Spleen (tissue), 11 donors: ENCODE data around the gene MSH5. TPM values are rescaled to one million over a fixed set of nuclear protein-coding genes. Genes with fewer than 3 reads are reported as not detected.

ENCODE experiments used
- DNase-seq: peaks from one replicate; pipeline ENCODE4 v3.0.0-alpha.2; 2020
- H3K27ac ChIP-seq, 8 donors: fragments of 200-600 bp; sonication (generic) in 7 of 8; 1 replicate in 4 of 8; 2 replicates in 4 of 8; pipeline versions ENCODE4 v1.5.0 to v1.8.0; 2016 to 2021; ENCODE audit warnings: inconsistent platforms in 4 of 8, mild to moderate bottlenecking in 4 of 8, moderate library complexity in 1 of 8
- H3K27me3 ChIP-seq, 7 donors: fragments of 200-600 bp; sonication (generic) in 6 of 7; replicated peaks in 1 of 7; 1 replicate in 4 of 7; 2 replicates in 3 of 7; pipeline versions ENCODE4 v1.5.0 to v1.8.0; 2016 to 2021; ENCODE audit warnings: inconsistent platforms in 3 of 7, mild to moderate bottlenecking in 1 of 7
- H3K36me3 ChIP-seq, 6 donors: fragments of 200-600 bp; sonication (generic) in 5 of 6; 1 replicate in 4 of 6; 2 replicates in 2 of 6; pipeline versions ENCODE4 v1.5.0 to v1.8.0; 2016 to 2021; ENCODE audit warnings: inconsistent platforms in 2 of 6
- H3K4me1 ChIP-seq, 6 donors: fragments of 200-600 bp; sonication (generic) in 5 of 6; 1 replicate in 3 of 6; 2 replicates in 3 of 6; pipeline versions ENCODE4 v1.5.0 to v1.8.0; 2016 to 2021; ENCODE audit warnings: inconsistent platforms in 3 of 6
- H3K4me3 ChIP-seq, 8 donors: fragments of 200-600 bp; sonication (generic) in 7 of 8; 1 replicate in 4 of 8; 2 replicates in 4 of 8; pipeline versions ENCODE4 v1.5.0 to v1.8.0; 2016 to 2021; ENCODE audit warnings: inconsistent platforms in 4 of 8, mild to moderate bottlenecking in 4 of 8, moderate library complexity in 2 of 8
- H3K9me3 ChIP-seq, 8 donors: fragments of 200-600 bp; sonication (generic) in 7 of 8; 1 replicate in 4 of 8; 2 replicates in 4 of 8; pipeline versions ENCODE4 v1.5.0 to v1.8.0; 2016 to 2021; ENCODE audit warnings: inconsistent platforms in 4 of 8
- CTCF ChIP-seq, 11 experiments: fragments of 200-600 bp in 7 of 11; fragments of 450-650 bp in 4 of 11; sonication (generic) in 4 of 11; IDR thresholded peaks in 8 of 11; conservative IDR thresholded peaks in 3 of 11; 1 replicate in 7 of 11; 2 replicates in 4 of 11; pipeline versions ENCODE4 v1.4.0 to v1.8.0; 2016 to 2021; ENCODE audit warnings: antibody characterized with exemption in 11 of 11, inconsistent platforms in 4 of 11, mild to moderate bottlenecking in 1 of 11
- POLR2A ChIP-seq, 3 donors: fragments of 450-650 bp; IDR thresholded peaks; one replicate each; pipeline ENCODE4 v1.5.1; 2017; ENCODE audit warnings: antibody characterized with exemption in 3 of 3, mild to moderate bottlenecking in 1 of 3
- POLR2AphosphoS5 ChIP-seq, 3 donors: sonication (generic); formaldehyde crosslinking; IDR thresholded peaks; one replicate each; pipeline ENCODE4 v1.5.1; 2017; ENCODE audit warnings: antibody characterized with exemption in 3 of 3
- WGBS, 5 donors: extraction: QIAGEN DNeasy Blood & Tissue Kit in 3 of 5; methylation state at CpG; one replicate each; pipeline versions ENCODE4 v1.1.5 to v1.1.7; 2013 to 2018; 5-methylcytosine and 5-hydroxymethylcytosine counted together
- intact Hi-C: fragments of 100-400 bp; cut with DNase I; formaldehyde crosslinking; loops from one replicate; pipeline ENCODE4 v1.15.0; 2023; ENCODE audit warnings: low total_unique reads
- polyA plus RNA-seq, 3 donors: library from polyadenylated mRNA; stranded (reverse); fragments of 200-250 nt; gene quantifications; one replicate each; pipeline ENCODE4 v1.2.1, GENCODE V29; 2013
- total RNA-seq, 7 donors: library from RNA; depleted of rRNA in 3 of 7; stranded (reverse); fragments of >200 nt in 3 of 7; fragmentation: NEBNext Ultra II Directional in 4 of 7; extraction: Animal tissue kit (Norgen Biotek cat#: 25700) in 4 of 7; gene quantifications; one replicate each; pipeline versions ENCODE4 v1.1.0 to v1.2.1, GENCODE V29; 2016 to 2021
- donor health status: healthy with polysubstance abuse.
- donor health status: DM: no; HTN: no; CAD: no; lungs with moderate emphysema.
- donor health status: DM: no; HTN: no; CAD: no.
- donor health status: Bipolar disorder and iron deficiency.
- donor health status: healthy.
- donor health status: DM: no; HTN: no; CAD: no.
- donor health status: DM: yes; HTN: yes; CAD: no.

Gene MSH5
- total and polyA plus RNA-seq, 10 donors, result 11.2 to 35.2 (median 26.8) TPM

- H3K27me3 ChIP-seq, result no peaks in the 10 kb centered on the region
- intact Hi-C loops, result no loop called here
- H3K9me3 ChIP-seq, result no peaks in the 10 kb centered on the region
- TF ChIP-seq CTCF (IDR thresholded peaks at IDR 0.05 in 8 of 11, conservative IDR thresholded peaks at IDR 0.05 in 3 of 11), result no peak
- TF ChIP-seq POLR2AphosphoS5 (IDR thresholded peaks at IDR 0.05), result peak; percentile 1 to 79 (median 71)
- peaks cover 7 to 61% (median 29%) of the 10 kb centered on the region in 6 donors for H3K36me3 ChIP-seq
- peaks cover 31 to 88% (median 73%) of the 10 kb centered on the region in 6 donors for H3K4me1 ChIP-seq
- H3K4me3 ChIP-seq, result peak overlapping the region in 7 of 8 donors; percentile 3 to 83 (median 79)
- H3K27ac ChIP-seq, result peak overlapping the region; percentile 79 to 99 (median 94)
- peak; percentile 87 for DNase-seq
- 76 to 81% (median 77%) methylated on average over 41 of the region's 41 CpGs for WGBS, 5 donors
Measured at GRCh38 chr6:31727717-31728671, 11.8 kb upstream of the MSH5 start.

- Histone ChIP-seq H3K36me3 (peaks cover 7 to 70% (median 38%) of the 10 kb centered on the region in 6 donors), H3K4me1 (peaks cover 39 to 88% (median 79%) of the 10 kb centered on the region in 6 donors), H3K27me3 (no peaks in the 10 kb centered on the region), H3K9me3 (no peaks in the 10 kb centered on the region), H3K4me3 (peak within 1 kb of the TSS; percentile 66 to 83 (median 79)), H3K27ac (peak within 1 kb of the TSS; percentile 79 to 99 (median 94))
- WGBS, 5 donors, result 27 to 34% (median 32%) methylated on average over 33 to 36 of the region's 36 CpGs
- intact Hi-C loops, result no loop called here
- peak; percentile 86 for DNase-seq
- TF ChIP-seq POLR2A (IDR thresholded peaks at IDR 0.05) (no peak), CTCF (IDR thresholded peaks at IDR 0.05 in 8 of 11, conservative IDR thresholded peaks at IDR 0.05 in 3 of 11) (peak in 5 of 11 experiments; percentile 62 to 87 (median 83)), POLR2AphosphoS5 (IDR thresholded peaks at IDR 0.05) (peak in 2 of 3 donors; percentile 6 to 78)
Measured at GRCh38 chr6:31728767-31729514, 10.9 kb upstream of the MSH5 start, which contains the start of gene DDAH2. DDAH2 (minus strand) TSS chr6:31729299; CDS start chr6:31729161, 138 bp downstream.

GRCh38 chr6:31729515-31729978 lies 10.3 kb upstream of the MSH5 start:
- H3K27me3 ChIP-seq, result no peaks in the 10 kb centered on the region
- 0 to 1% (median 0%) methylated on average over 20 to 29 of the region's 29 CpGs for WGBS, 5 donors
- peak overlapping the region; percentile 79 to 99 (median 94) for H3K27ac ChIP-seq
- no peaks in the 10 kb centered on the region for H3K9me3 ChIP-seq
- H3K4me1 ChIP-seq, result peaks cover 45 to 92% (median 85%) of the 10 kb centered on the region in 6 donors
- H3K4me3 ChIP-seq, result peak overlapping the region; percentile 66 to 83 (median 79)
- intact Hi-C loops, result no loop called here
- peak; percentile 96 for DNase-seq
- TF ChIP-seq POLR2AphosphoS5 (IDR thresholded peaks at IDR 0.05), result peak in 2 of 3 donors; percentile 74 to 84
- TF ChIP-seq CTCF (IDR thresholded peaks at IDR 0.05 in 8 of 11, conservative IDR thresholded peaks at IDR 0.05 in 3 of 11), result peak in 6 of 11 experiments; percentile 74 to 94 (median 84)
- TF ChIP-seq POLR2A (IDR thresholded peaks at IDR 0.05), result peak in 2 of 3 donors; percentile 9 to 18
- peaks cover 7 to 75% (median 40%) of the 10 kb centered on the region in 6 donors for H3K36me3 ChIP-seq
